Measurements from ENCODE around the gene UBL4B. TPM values are rescaled to one million over a fixed set of nuclear protein-coding genes. Genes with fewer than 3 reads are reported as not detected.

The UBL4B gene
- total RNA-seq, 4 donors from 2014 or later: 0.41 TPM; not detected in 3

GRCh38 chr1:110134050-110134595 lies 21.9 kb downstream of the UBL4B start:
- WGBS, 2 donors (ENCODE audit: low coverage in 1 of 2): 42 to 47% methylated on average over 4 to 11 of the region's 11 CpGs
- H3K27ac ChIP-seq: no peak overlapping the region
- H3K4me3 ChIP-seq: no peak overlapping the region
- DNase-seq: no peak
- H3K4me1 ChIP-seq: peaks cover 0 to 6% (median 4%) of the 10 kb centered on the region in 4 donors
- no peaks in the 10 kb centered on the region for H3K36me3 ChIP-seq
- H3K27me3 ChIP-seq: peaks cover 57% of the 10 kb centered on the region
- intact Hi-C loops (cut with DNase I; ENCODE audit: low total_unique reads) (no loop called here), in situ Hi-C loops (cut with MboI; ENCODE audit: low pct_ligation_motif_present in 1 of 4, low pct_unique_long_range_greater_than_20kb in 1 of 4, low sequenced_read_pairs in 3 of 4) (no loop called here)
- no peaks in the 10 kb centered on the region for H3K9me3 ChIP-seq
- no peak for TF ChIP-seq POLR2A (IDR thresholded peaks at IDR 0.05)
- no peak for TF ChIP-seq EP300 (IDR thresholded peaks at IDR 0.05; ENCODE audit: low read depth)
- no peak for TF ChIP-seq CTCF (IDR thresholded peaks at IDR 0.05)
- TF ChIP-seq POLR2AphosphoS5 (IDR thresholded peaks at IDR 0.05): no peak

DNA sequence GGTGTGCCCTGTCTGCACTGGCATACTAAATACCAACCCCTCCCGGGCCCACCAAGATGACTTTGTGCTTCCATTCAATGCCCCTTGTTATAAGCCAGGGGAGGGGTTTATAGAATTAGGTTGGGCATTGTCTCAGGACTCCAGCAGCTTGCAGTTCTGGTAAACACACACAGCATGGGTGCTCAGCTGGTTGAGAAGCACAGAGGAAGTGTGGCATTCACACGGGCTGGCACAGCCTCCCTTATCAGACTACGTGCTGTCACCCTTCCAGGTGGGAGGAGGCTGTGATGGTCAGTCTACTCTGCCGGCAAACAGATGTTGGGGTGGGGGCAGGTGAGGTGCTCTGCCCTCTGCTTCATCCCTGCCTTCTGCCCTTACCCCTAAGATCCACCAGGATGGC lies 23.0 kb downstream of the UBL4B start:
- H3K36me3 ChIP-seq: no peaks in the 10 kb centered on the region
- no peak for DNase-seq
- H3K27me3 ChIP-seq: peaks cover 57% of the 10 kb centered on the region
- no peak for TF ChIP-seq POLR2A (IDR thresholded peaks at IDR 0.05)
- H3K4me1 ChIP-seq: peaks cover 0 to under 1% (median under 1%) of the 10 kb centered on the region in 4 donors
- no peak overlapping the region for H3K4me3 ChIP-seq
- H3K9me3 ChIP-seq: no peaks in the 10 kb centered on the region
- in situ Hi-C loops (cut with MboI; ENCODE audit: low pct_ligation_motif_present in 1 of 4, low pct_unique_long_range_greater_than_20kb in 1 of 4, low sequenced_read_pairs in 3 of 4) (no loop called here), intact Hi-C loops (cut with DNase I; ENCODE audit: low total_unique reads) (no loop called here)
- no peak overlapping the region for H3K27ac ChIP-seq
- WGBS, 2 donors (ENCODE audit: low coverage in 1 of 2): 47% methylated on average over 4 of the region's 4 CpGs; no CpG with 5 or more reads in 1 of the 2 donors

DNA sequence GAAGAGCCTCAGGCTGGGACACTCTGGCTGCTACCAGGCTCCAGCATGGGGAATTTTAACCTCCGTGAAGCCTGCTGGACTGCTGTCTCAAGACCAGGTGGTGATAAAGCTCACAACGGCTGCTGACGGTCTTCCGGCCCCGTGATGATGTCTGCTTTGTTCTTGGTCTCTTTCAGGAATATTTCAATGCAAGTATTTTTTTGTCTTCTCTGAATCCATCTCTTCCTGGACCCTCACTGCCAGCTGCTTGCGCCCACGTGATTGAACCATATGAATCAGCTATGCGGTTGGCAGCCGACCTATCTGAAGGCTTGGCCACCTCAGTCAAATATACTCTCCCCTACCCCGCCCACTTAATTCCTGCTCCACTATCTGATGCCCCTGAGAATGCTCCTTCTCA lies 23.4 kb downstream of the UBL4B start:
- Histone ChIP-seq H3K27me3 (peaks cover 57% of the 10 kb centered on the region), H3K4me1 (no peaks in the 10 kb centered on the region), H3K9me3 (no peaks in the 10 kb centered on the region)

GRCh38 chr1:110136911-110137310 lies 24.7 kb downstream of the UBL4B start:
- Histone ChIP-seq H3K4me3 (no peak overlapping the region), H3K36me3 (no peaks in the 10 kb centered on the region), H3K27me3 (peaks cover 55% of the 10 kb centered on the region), H3K9me3 (no peaks in the 10 kb centered on the region), H3K4me1 (no peaks in the 10 kb centered on the region), H3K27ac (no peak overlapping the region)
- no peak for TF ChIP-seq POLR2AphosphoS5 (IDR thresholded peaks at IDR 0.05)
- TF ChIP-seq CTCF (IDR thresholded peaks at IDR 0.05): no peak
- TF ChIP-seq EP300 (IDR thresholded peaks at IDR 0.05; ENCODE audit: low read depth): no peak
- TF ChIP-seq POLR2A (IDR thresholded peaks at IDR 0.05): no peak
- in situ Hi-C loops (cut with MboI; ENCODE audit: low pct_ligation_motif_present in 1 of 4, low pct_unique_long_range_greater_than_20kb in 1 of 4, low sequenced_read_pairs in 3 of 4): no loop called here
- DNase-seq: no peak
- 0 to 4% methylated on average over 1 to 7 of the region's 7 CpGs for WGBS, 2 donors (ENCODE audit: low coverage in 1 of 2)
- intact Hi-C loops (cut with DNase I; ENCODE audit: low total_unique reads): no loop called here

More for the DNA sequence above, 23.4 kb downstream of the UBL4B start:
- no peaks in the 10 kb centered on the region for H3K36me3 ChIP-seq
- no peak for DNase-seq
- WGBS, 2 donors (ENCODE audit: low coverage in 1 of 2): 40 to 67% methylated on average over 2 to 10 of the region's 10 CpGs
- intact Hi-C loops (cut with DNase I; ENCODE audit: low total_unique reads): no loop called here
- no peak overlapping the region for H3K27ac ChIP-seq
- no peak overlapping the region for H3K4me3 ChIP-seq
- in situ Hi-C loops (cut with MboI; ENCODE audit: low pct_ligation_motif_present in 1 of 4, low pct_unique_long_range_greater_than_20kb in 1 of 4, low sequenced_read_pairs in 3 of 4): no loop called here
- TF ChIP-seq CTCF (IDR thresholded peaks at IDR 0.05) (no peak), POLR2AphosphoS5 (IDR thresholded peaks at IDR 0.05) (no peak), EP300 (IDR thresholded peaks at IDR 0.05; ENCODE audit: low read depth) (no peak), POLR2A (IDR thresholded peaks at IDR 0.05) (no peak)

DNA sequence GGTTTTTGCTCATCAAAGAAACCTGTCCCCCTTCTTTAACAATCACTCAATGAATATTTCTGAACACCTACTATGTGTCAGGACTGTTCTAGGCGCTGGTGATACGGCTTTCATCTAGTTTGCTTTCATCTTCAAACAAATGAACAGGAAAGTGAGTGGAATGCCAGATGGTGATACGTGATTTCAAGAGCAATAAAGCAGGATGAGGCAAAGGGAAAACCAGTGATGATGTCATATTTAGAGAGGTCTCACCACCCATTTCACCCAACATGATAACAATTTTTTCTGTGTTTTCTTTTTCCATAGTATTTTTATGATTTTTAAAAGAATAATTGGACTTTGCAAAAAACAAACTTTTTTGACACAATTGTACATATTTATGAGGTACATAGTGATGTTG lies 26.7 kb downstream of the UBL4B start:
- Histone ChIP-seq H3K9me3 (no peaks in the 10 kb centered on the region), H3K27me3 (peaks cover 70% of the 10 kb centered on the region), H3K4me3 (no peak overlapping the region), H3K27ac (no peak overlapping the region), H3K4me1 (no peaks in the 10 kb centered on the region), H3K36me3 (no peaks in the 10 kb centered on the region)
- WGBS, 2 donors (ENCODE audit: low coverage in 1 of 2): 27 to 46% methylated on average over 1 to 3 of the region's 3 CpGs
- DNase-seq: no peak
- intact Hi-C loops (cut with DNase I; ENCODE audit: low total_unique reads) (no loop called here), in situ Hi-C loops (cut with MboI; ENCODE audit: low pct_ligation_motif_present in 1 of 4, low pct_unique_long_range_greater_than_20kb in 1 of 4, low sequenced_read_pairs in 3 of 4) (no loop called here)
- TF ChIP-seq POLR2A (IDR thresholded peaks at IDR 0.05): no peak
- TF ChIP-seq CTCF (IDR thresholded peaks at IDR 0.05): no peak
- no peak for TF ChIP-seq POLR2AphosphoS5 (IDR thresholded peaks at IDR 0.05)
- no peak for TF ChIP-seq EP300 (IDR thresholded peaks at IDR 0.05; ENCODE audit: low read depth)
